Panc1 (cell line): Measurements from ENCODE around the gene HOXA9. TPM values are rescaled to one million over a fixed set of nuclear protein-coding genes. Genes with fewer than 3 reads are reported as not detected.

Source experiments
- ATAC-seq: fragments of 200-7000 bp; cut with Tn5 transposase; 2 replicates; pipeline ENCODE4 v1.9.1; 2020; ENCODE audit warnings: mild to moderate bottlenecking, moderate library complexity
- BruUV-seq: library from RNA; stranded (reverse); fragments of 400-500 nt; replicated peaks from 2 replicates; lab custom pipeline; 2021; lab: Mats Ljungman, UMichigan
- CTCF ChIA-PET: fragments of 300-600 bp; sonication (Branson Sonifier 250); formaldehyde crosslinking; loops from one replicate; lab custom pipeline; 2022; ENCODE audit warnings: antibody characterized with exemption; lab: Charles Lee
- POLR2A ChIA-PET: fragments of 300-600 bp; sonication (Branson Sonifier 250); formaldehyde crosslinking; loops from one replicate; lab custom pipeline; 2022; ENCODE audit warnings: antibody characterized with exemption; lab: Charles Lee
- DNase-seq: peaks from one replicate; pipeline ENCODE4 v3.0.0-alpha.2; 2010; ENCODE audit warnings: low read depth, low spot score
- H3K27ac ChIP-seq: 2 replicates; pipeline ENCODE4 v1.5.1; 2011; ENCODE audit warnings: mild to moderate bottlenecking, low read length, inconsistent platforms
- H3K27me3 ChIP-seq: fragments of 200-500 bp; sonication (Bioruptor generic); 2 replicates; pipeline ENCODE4 v1.6.0; 2014; ENCODE audit warnings: low read length, inconsistent platforms; ENCODE audit not compliant: control insufficient read depth, insufficient read depth
- H3K36me3 ChIP-seq: fragments of 200-500 bp; sonication (Bioruptor generic); 2 replicates; pipeline ENCODE4 v1.5.1; 2014; ENCODE audit warnings: inconsistent platforms, mild to moderate bottlenecking, low read length, moderate library complexity; ENCODE audit not compliant: control insufficient read depth, insufficient read depth
- H3K4me1 ChIP-seq: 2 replicates; pipeline ENCODE4 v1.5.1; 2011; ENCODE audit warnings: inconsistent platforms, mild to moderate bottlenecking, low read length, moderate library complexity; ENCODE audit not compliant: control insufficient read depth, insufficient read depth
- H3K4me3 ChIP-seq, 2 experiments: 2 replicates each; pipeline ENCODE4 v1.5.1; 2011 to 2012; ENCODE audit warnings: low read depth in 2 of 2, low read length in 2 of 2, mild to moderate bottlenecking in 2 of 2, inconsistent platforms in 1 of 2, moderate library complexity in 1 of 2
- H3K9me3 ChIP-seq: fragments of 200-500 bp; sonication (Bioruptor generic); 2 replicates; pipeline ENCODE4 v1.5.1; 2014; ENCODE audit warnings: low read depth, mild to moderate bottlenecking, inconsistent platforms, low read length, moderate library complexity; ENCODE audit not compliant: control insufficient read depth, insufficient read depth
- POLR2AphosphoS5 ChIP-seq: IDR thresholded peaks from 2 replicates; pipeline ENCODE4 v1.6.1; 2012; ENCODE audit warnings: mild to moderate bottlenecking, low read depth, low read length, moderate library complexity
- SIN3A ChIP-seq: IDR thresholded peaks from 2 replicates; pipeline ENCODE4 v1.6.1; 2012; ENCODE audit warnings: low read depth, mild to moderate bottlenecking, low read length, moderate library complexity, borderline replicate concordance; ENCODE audit not compliant: insufficient read depth
- TCF7L2 ChIP-seq: IDR thresholded peaks from 2 replicates; pipeline ENCODE4 v1.6.1; 2011; ENCODE audit warnings: mild to moderate bottlenecking, low read depth, low read length, inconsistent platforms
- in situ Hi-C: cut with HindIII; loops from 2 replicates; pipeline ENCODE4 v1.10.0; 2016; ENCODE audit warnings: low sequenced_read_pairs, low pct_unique_long_range_greater_than_20kb
- intact Hi-C: fragments of 100-400 bp; cut with micrococcal nuclease; formaldehyde crosslinking; loops from one replicate; pipeline ENCODE4 v1.10.0; 2022; ENCODE audit not compliant: unreplicated experiment
- total RNA-seq: library from RNA; stranded (reverse); gene quantifications from one replicate; pipeline ENCODE4 v1.2.1, GENCODE V29; 2021; ENCODE audit not compliant: unreplicated experiment
- TF ChIP-seq, protein P1 (sequence below): fragments of 450-650 bp; IDR thresholded peaks from 2 replicates; pipeline ENCODE4 v1.5.1; 2017; ENCODE audit warnings: mild to moderate bottlenecking
- TF ChIP-seq, protein P2 (sequence below), 2 experiments: IDR thresholded peaks; 2 replicates each; pipeline ENCODE4 v1.6.1; 2011 to 2012; ENCODE audit warnings: low read depth in 2 of 2, control low read depth in 1 of 2, low read length in 1 of 2, mild to moderate bottlenecking in 1 of 2, moderate library complexity in 1 of 2; ENCODE audit not compliant: insufficient read depth in 1 of 2

The HOXA9 gene
- total RNA-seq, 1 experiment from 2014 or later: not detected

DNA sequence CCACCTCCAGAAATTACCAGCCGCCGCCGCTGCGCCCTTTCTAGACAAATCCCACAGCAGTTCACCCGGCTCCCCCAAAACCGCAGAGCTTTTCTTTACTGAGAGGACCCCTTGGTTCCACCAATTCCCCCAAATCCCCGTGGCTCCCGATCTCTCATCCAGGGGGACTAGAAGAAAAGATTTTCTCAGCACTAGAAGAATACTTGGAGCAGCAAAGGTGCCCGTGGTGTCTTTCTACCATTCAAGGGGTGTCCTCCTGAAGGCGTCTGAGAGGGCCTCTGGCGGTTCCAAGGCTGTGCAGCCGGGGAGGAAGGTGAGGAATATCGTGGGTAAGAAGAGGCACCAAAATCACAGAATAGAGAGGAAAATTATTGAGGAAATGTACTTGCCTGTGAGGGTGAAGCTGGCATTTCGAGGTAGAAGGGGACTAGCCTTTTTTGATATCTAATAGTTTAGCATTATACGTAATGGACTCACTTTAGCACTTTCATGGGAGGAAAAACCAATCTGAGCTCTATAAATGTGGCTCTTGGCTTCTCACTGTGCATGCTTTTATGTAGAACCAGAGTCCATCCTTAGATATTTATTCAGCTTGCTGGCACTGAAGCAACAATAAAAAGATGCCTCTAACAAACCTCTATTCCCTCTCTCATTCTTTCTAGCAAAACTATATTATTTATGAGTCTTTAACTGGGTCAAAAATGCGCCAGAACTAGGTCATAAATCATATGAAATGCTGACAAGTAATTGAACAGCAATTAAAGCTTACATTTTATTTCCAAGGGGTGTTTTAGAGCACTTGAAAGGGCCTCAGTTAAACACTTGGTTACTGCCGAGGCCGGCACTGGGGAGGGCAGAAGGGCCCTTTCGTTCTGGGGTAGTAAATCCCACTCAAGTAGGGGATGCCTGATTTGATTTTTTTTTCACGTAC lies 49.0 kb downstream of the HOXA9 start:
- no peaks in the 10 kb centered on the region for H3K36me3 ChIP-seq
- TSS peak; percentile 77 for BruUV-seq
- H3K4me3 ChIP-seq: peak overlapping the region; percentile 60 to 92
- no peaks in the 10 kb centered on the region for H3K9me3 ChIP-seq
- intact Hi-C loops (no loop called here), in situ Hi-C loops (no loop called here)
- H3K4me1 ChIP-seq: peaks cover 60% of the 10 kb centered on the region
- no peaks in the 10 kb centered on the region for H3K27me3 ChIP-seq
- ChIA-PET POLR2A (interaction anchor here (3.1 kb wide), 1 partner anchor 19 kb away, joined by 21 read pairs; the partner anchor contains the start of gene HOXA1), CTCF (interaction anchor here (0.6 kb wide), 1 partner anchor 22 kb away, joined by 4 read pairs; no protein-coding TSS in a partner anchor)
- peak overlapping the region; percentile 99 for H3K27ac ChIP-seq
- no peak for ATAC-seq
- TF ChIP-seq TCF7L2: 0 out of 2 replicates have a peak, but pooled peaks have one; percentile 45
- TF ChIP-seq POLR2AphosphoS5: no peak
- TF ChIP-seq, protein P1, sequence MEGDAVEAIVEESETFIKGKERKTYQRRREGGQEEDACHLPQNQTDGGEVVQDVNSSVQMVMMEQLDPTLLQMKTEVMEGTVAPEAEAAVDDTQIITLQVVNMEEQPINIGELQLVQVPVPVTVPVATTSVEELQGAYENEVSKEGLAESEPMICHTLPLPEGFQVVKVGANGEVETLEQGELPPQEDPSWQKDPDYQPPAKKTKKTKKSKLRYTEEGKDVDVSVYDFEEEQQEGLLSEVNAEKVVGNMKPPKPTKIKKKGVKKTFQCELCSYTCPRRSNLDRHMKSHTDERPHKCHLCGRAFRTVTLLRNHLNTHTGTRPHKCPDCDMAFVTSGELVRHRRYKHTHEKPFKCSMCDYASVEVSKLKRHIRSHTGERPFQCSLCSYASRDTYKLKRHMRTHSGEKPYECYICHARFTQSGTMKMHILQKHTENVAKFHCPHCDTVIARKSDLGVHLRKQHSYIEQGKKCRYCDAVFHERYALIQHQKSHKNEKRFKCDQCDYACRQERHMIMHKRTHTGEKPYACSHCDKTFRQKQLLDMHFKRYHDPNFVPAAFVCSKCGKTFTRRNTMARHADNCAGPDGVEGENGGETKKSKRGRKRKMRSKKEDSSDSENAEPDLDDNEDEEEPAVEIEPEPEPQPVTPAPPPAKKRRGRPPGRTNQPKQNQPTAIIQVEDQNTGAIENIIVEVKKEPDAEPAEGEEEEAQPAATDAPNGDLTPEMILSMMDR: no peak
- TF ChIP-seq, protein P2, sequence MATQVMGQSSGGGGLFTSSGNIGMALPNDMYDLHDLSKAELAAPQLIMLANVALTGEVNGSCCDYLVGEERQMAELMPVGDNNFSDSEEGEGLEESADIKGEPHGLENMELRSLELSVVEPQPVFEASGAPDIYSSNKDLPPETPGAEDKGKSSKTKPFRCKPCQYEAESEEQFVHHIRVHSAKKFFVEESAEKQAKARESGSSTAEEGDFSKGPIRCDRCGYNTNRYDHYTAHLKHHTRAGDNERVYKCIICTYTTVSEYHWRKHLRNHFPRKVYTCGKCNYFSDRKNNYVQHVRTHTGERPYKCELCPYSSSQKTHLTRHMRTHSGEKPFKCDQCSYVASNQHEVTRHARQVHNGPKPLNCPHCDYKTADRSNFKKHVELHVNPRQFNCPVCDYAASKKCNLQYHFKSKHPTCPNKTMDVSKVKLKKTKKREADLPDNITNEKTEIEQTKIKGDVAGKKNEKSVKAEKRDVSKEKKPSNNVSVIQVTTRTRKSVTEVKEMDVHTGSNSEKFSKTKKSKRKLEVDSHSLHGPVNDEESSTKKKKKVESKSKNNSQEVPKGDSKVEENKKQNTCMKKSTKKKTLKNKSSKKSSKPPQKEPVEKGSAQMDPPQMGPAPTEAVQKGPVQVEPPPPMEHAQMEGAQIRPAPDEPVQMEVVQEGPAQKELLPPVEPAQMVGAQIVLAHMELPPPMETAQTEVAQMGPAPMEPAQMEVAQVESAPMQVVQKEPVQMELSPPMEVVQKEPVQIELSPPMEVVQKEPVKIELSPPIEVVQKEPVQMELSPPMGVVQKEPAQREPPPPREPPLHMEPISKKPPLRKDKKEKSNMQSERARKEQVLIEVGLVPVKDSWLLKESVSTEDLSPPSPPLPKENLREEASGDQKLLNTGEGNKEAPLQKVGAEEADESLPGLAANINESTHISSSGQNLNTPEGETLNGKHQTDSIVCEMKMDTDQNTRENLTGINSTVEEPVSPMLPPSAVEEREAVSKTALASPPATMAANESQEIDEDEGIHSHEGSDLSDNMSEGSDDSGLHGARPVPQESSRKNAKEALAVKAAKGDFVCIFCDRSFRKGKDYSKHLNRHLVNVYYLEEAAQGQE (IDR thresholded peaks at IDR 0.05; ENCODE audit: insufficient read depth in 1 of 2, low read depth in 2 of 2, low read length in 1 of 2): no peak
- no peak for TF ChIP-seq SIN3A
- no peak for DNase-seq

DNA sequence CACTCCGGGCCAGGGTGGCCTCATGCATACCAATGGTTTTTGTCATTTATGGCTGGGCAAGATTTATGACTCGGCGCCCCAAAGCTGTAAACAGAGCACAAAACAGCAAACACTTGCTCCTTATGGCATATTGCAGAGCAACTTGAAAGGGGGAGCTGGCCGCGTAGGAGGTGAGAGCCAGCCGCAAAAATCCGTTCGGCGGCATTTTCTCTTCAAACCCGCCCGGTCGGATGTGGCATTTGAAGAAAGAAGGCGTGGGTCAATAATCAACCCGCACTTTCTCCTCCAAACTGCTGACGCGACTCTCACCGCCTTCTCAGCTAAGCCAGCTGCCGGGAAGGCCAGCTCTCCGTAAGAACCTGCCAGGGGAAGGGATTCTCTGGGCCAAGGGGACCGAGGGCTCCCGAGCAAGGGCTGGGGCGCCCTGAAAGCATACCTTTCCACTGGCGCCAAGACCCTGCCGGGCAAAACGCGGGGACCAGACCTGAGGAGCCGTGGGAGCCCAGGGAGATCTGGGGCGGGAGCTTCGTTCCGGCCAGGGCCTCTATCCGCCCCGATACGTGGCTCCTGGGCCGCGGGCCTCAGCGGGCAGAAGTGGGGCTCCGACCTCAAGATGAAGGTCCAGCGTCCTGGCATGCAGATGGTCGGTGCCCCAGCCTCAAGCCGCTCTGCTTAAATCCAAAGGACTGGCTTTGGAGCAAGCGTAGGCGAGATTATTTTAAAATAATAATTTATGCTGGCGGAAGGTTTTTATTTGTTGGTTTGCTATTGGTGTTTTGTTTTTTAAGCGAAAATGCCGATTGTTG lies 49.9 kb downstream of the HOXA9 start:
- H3K36me3 ChIP-seq: no peaks in the 10 kb centered on the region
- in situ Hi-C loops (no loop called here), intact Hi-C loops (no loop called here)
- ATAC-seq (peak; percentile 60), DNase-seq (no peak)
- no TSS peak for BruUV-seq
- H3K27ac ChIP-seq: peak overlapping the region; percentile 99
- H3K27me3 ChIP-seq: no peaks in the 10 kb centered on the region
- ChIA-PET CTCF (no interaction called here), POLR2A (interaction anchor here (0.5 to 3.1 kb wide), 3 partner anchors 18 to 823 kb away, joined by 3 to 21 read pairs (median 6); partner anchors contain the start of gene HOXA1)
- peaks cover 60% of the 10 kb centered on the region for H3K4me1 ChIP-seq
- H3K9me3 ChIP-seq: no peaks in the 10 kb centered on the region
- H3K4me3 ChIP-seq: peak overlapping the region; percentile 60 to 92
- TF ChIP-seq POLR2AphosphoS5 (peak; percentile 93), SIN3A (peak; percentile 76), TCF7L2 (peak; percentile 100)
- TF ChIP-seq, protein P2 (IDR thresholded peaks at IDR 0.05; ENCODE audit: insufficient read depth in 1 of 2, low read depth in 2 of 2, low read length in 1 of 2): peak in 1 of 2 experiments; percentile 60; a peak in 2 of 4 replicates
- TF ChIP-seq, protein P1: no peak
